Activated CD4-positive, alpha-beta T cell treated with anti-CD3 and anti-CD28 coated beads, Interleukin-2, Interleukin-6, amounts not matched to agents 100 ng/mL and 50 ng/mL, durations not matched to agents 16 hours and 8 hours (primary cell): ENCODE measurements around the gene CCT3.

Source experiments
- DNase-seq: peaks from one replicate; pipeline ENCODE4 v3.0.0-alpha.2; 2020

The CCT3 gene

GRCh38 chr1:156319664-156320063 lies 18.4 kb downstream of the CCT3 start:
- peak; percentile 27 for DNase-seq

DNA sequence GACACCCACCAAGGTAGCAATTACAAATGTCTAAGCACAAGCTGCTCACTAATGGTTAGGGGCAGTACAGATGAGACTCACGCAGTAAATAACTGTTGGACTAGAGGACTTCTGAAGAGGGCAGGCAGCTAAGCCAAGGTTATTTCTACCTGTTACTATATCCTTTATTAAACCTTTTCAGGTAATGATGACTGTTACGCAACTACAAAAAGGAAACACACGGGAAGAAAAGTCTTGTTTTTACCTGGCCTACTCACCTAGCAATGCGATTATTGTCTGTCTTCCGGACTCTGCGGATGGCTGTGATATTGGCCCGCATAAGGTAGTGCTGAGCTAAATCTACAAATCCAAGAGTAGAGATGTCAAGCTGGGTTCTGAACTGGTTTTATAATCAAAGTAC lies 21.2 kb downstream of the CCT3 start:
- no peak for DNase-seq

DNA sequence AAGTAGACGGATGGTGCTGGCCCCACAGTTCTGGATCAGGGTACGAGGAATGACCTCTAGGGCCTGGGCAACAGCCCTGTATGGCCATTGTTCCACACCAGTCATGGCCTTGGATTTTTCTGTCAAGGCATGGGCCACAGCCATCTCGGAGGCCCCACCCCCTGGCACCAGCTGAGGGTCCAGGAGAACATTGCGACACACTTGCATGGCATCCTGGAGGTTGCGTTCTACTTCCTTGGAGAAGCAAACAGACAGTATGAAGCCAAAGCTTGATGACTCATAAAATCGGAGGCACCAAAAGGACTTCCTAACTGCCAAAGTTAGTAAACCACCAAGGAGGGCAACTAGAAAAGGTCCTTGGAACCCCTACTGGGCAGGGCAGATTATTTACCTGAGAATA lies 27.1 kb downstream of the CCT3 start:
- no peak for DNase-seq

DNA sequence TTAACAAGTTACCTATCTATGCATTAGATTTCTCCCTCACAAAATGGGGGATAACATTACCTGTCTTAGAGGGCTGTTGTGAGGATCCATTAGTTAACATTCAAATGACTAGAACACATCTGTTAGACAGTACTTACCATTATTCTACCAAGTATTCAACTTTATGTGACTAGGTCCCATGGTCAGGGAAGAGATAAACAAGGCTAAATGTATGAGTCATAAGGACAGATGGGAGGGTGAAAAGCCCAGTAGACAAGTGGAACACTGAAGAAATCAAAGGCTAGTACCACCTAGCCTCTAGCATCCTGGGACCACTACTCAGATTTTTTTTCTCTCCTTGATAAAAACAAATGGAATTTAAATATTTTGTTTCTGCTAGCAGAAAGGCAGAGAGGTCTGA lies 30.0 kb downstream of the CCT3 start:
- DNase-seq = no peak

DNA sequence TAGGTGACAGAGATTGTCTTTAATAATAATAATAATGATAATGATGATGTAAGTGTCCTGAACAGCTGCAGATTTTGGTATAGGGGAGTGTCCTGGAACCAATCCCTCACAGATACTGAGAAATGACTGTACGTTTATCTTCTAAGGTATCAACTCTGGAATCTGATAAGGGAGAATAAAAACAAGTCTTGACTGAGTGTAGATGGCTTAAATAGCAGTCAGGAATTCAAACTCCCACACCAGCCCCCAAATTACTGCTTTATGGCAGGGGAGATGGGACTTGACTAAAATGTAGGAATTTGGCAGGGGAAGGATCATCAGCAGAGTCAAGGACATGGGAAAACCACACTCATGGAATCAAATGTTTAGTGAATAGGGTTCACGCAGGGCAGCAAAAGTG lies 32.9 kb downstream of the CCT3 start:
- no peak for DNase-seq

DNA sequence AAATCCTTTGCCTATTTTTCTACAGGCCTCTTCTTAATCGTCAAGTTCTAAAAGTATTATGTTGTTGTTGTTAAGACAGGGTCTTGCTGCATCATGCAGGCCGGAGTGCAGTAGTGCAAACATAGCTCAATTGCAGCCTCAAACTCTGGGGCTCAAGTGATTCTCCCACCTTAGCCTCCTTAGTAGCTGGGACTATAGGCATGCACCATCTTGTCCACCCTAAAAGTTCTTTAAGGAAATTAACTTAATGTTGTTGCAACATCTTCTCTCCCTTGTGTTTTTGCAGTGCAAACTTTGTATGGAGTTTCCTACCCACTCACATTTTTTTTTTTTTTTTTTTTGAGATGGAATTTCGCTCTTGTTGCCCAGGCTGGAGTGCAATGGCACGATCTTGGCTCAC lies 34.9 kb downstream of the CCT3 start:
- DNase-seq = no peak

DNA sequence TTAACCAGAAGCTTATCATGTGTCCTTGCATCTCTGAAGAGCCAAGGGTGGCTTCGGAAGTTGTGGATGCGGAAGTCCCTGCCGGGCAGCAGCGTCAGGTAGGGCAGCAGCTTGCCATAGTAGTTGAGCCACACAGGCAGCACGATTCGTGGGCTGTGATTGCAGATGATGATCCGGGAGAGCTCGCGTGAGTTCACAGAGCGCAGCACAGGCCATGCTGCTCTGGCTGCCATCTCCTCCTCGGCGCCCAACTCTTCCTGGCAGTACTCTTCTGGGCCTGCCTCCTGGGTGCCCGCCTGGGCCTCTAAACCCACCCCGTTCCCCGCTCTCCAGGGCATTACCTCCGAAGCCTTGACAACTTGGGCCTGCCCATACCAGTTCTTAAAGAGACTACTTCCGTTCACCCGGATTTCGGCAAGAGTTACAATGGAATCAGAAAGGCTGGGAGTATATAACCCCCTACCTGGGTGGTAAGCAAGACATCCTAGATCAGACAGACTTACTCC lies 39.2 kb downstream of the CCT3 start, which contains the start of gene VHLL:
VHLL (minus strand) TSS at position 456 of the 506 bp plus-strand sequence; CDS start at position 338, 118 bp downstream.
- no peak for DNase-seq

DNA sequence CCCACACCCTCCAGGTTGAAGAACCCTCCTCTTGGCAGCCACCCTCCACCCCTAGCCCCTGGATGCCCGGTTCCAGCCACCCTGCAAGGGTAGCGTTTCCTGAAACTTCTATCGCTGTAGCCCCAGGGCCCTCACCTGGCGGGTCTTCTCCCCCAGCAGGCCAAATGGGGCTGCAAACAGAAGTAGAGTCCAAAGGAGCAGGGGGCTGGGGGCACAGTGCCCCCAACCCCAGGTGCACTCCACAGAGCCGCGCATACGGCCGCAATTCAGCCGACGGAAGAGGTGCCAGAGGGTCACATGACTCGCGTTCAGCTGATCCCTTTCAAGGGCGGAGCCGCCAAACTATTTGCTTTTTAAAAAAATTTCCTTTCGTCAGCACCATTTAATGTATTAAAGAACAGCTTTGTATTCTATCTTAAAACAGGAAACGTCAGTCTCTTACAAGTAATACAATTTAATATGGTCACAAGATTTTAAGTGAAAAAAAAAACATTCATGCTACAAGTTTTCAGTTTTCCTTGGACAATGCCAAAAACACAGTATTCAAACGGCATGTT lies 42.6 kb downstream of the CCT3 start, which contains the start of gene GLMP:
GLMP (minus strand) TSS at position 289 of the 557 bp plus-strand sequence; CDS start at position 255, 34 bp downstream.
- DNase-seq = peak; percentile 67

- no peak for DNase-seq
Measured at GRCh38 chr1:156293895-156294294, 44.2 kb downstream of the CCT3 start.

DNA sequence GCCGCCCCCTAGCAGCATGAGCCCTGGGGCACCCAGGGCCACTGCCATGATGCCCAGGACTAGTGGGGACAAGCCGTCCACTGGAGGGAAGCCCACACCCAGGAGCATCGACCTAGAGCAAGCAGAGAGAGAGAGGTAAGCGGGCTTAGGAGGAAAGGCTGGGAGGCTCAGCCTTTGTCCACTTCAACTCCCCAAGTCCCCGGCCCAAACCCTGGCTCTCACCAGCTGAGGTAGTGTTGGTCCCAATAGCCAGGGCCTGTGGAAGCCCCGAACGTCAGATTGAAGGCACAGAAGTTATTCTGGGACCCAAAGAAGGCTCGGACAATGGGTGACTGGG lies 45.0 kb downstream of the CCT3 start:
- DNase-seq = no peak

DNA sequence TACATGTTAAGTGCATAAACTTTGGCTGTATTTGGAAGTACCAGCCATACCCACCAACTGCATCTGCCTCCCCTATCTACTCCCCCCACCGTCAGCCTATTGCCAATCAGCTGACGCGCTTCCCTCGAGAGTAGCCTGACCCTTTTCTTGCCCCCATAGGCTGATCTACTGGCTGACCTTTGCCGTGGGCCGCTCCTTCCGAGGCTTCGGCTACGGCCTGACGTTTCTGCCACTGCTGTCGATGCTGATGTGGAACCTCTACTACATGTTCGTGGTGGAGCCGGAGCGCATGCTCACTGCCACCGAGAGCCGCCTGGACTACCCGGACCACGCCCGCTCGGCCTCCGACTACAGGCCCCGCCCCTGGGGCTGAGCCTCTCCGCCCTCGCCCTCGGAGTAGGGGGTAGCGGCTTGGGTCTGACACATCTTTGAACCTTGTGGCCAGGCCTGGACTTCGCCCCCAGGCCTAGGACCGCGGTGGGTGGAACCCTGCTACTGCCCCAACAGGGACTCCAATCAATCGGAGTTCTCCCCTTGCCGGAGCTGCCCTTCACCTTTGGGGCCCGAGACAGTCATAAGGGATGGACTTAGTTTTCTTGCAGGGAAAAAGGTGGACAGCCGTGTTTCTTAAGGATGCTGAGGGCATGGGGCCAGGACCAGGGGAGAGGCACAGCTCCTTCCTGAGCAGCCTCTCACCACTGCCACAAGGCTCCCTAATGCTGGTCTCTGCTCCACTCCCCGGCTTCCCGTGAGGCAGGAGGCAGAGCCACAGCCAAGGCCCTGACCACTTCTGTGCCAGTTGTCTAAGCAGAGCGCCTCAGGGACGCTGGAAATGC lies 46.6 kb downstream of the CCT3 start:
- DNase-seq = no peak

- no peak for DNase-seq
Measured at GRCh38 chr1:156289857-156290256, 48.2 kb downstream of the CCT3 start.

- DNase-seq = no peak
Measured at GRCh38 chr1:156286061-156286460, 52.0 kb downstream of the CCT3 start.

DNA sequence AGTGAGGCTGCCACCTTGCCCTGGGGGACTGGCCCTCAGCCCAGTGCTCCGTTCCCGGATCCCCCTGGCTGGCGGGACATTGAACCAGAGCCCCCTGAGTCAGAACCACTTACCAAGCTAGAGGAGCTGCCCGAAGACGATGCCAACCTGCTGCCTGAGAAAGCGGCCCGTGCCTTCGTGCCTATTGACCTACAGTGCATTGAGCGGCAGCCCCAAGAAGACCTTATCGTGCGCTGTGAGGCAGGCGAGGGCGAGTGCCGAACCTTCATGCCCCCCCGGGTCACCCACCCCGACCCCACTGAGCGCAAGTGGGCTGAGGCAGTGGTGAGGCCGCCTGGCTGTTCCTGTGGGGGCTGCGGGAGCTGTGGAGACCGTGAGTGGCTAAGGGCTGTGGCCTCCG lies 52.7 kb downstream of the CCT3 start:
- DNase-seq = no peak

DNA sequence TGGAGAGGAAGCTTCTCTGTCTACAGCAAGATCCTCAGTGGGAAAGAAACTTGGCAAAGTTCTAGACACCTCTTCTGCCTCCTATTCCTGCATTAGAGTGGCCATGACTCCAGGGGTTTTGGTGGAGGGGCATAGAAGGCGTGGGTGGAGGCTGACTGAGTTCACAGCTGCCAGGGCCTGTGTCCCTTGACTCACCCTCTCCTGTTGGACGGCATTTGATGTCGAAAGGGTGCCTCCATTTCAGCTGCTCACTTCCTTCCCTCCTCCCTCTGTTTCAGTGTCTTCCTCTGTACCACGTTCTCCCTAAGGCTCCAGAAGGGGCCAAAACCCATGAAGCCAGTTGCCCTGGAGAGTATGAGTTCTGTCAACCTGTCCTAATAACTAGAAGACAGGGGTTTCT lies 53.3 kb downstream of the CCT3 start:
- DNase-seq = no peak

GRCh38 chr1:156284112-156284511 lies 54.0 kb downstream of the CCT3 start, which contains the start of gene TMEM79:
TSS of gene TMEM79 (plus strand) at chr1:156284325. CDS start at chr1:156285227, 902 bp downstream.
- DNase-seq = no peak

- no peak for DNase-seq
Measured at GRCh38 chr1:156283521-156283920, 54.6 kb downstream of the CCT3 start.

DNA sequence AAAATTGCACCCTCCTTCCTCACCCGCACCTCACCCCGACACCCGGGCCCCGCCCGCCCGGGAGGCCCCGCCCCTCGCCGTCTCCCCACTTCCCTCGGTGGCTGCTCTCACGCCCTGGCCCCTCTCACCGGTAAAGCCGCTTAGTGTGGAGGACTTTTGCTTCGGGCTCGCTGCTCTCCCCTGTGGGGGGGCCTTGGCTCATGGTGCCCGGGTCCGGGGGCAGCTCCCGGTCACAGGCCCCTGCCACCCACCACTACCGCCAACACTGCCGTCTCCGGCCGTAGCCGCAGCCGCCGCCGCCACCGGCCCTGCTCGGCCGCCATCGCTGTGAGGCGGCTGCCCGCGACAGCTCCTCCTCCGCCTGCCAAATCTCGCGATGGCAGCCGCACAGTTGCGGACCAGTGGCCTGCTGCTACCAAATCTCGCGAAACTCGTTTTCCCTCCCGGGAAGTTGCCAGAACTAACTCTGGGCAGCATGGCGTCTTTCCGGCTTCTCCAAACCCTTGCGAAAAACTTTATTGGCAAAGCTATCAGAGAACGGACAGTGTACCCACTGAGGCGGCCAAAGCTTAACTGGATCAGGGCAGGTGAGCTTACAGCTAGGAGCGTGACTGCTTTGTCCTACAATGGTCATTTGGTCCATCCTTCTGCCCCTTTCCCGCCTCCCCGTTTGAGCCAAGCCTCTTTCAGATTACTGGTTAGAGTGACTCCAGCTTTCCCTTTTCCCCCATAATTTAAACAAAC lies 55.4 kb downstream of the CCT3 start, which contains the start of gene SMG5:
SMG5 (minus strand) TSS at position 347 of the 744 bp plus-strand sequence; CDS start at position 202, 145 bp downstream.
- DNase-seq = peak; percentile 99

DNA sequence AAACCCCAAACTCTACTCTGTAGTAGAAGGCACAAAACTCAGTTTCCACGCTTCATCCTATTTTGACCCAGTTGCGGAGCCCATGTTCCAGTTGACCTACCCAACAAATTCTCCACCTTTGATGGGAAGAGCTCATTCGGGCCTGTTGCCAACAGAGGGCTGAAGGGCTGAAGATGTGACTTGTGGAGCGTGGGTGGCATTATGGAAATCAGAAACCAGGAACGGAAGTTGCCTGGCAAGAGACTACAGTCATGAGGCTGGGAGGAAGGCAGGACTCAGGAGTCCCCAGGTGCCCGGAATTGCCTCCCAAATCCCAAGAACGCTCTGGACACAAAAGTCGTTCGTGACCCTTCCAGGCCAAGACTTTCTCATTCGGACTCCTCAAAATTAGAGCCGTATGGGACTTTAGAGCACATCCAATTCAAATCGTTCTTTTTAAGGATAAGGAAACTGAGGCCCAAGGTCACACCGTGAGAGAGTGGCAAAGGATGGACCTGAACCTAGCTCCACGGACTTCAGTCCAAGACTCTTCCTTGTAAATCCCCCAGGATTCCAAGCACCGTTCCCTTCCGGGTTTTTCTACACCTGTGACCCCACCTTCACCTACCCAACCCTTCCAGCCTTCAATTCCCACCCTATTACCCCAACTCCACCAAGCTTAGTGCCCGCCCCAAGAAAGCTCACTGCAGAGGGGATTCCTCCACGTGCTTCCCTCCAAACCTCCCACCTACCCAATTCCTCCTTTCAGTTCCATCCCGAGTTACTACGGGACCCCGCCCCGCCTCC lies 56.2 kb downstream of the CCT3 start:
- DNase-seq = peak; percentile 46

DNA sequence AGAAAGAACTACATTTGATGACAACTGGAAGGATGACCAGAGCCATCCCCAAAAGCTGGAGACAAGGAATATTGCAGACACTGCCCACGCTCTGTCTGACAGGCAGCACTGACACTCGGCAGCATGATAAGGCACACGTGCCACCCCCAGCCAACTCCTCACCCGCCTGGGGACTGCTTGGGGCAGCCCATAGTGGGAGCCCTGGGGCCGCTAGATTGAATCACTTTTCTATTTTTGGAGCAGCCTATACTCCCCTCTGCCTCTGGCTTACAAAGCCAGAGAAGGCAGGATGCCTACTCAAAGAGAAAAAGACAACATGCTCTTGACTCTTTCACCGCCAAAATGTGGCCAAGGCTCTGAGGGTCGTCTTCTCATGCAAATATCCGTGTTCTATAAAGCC lies 56.8 kb downstream of the CCT3 start:
- peak; percentile 68 for DNase-seq

DNA sequence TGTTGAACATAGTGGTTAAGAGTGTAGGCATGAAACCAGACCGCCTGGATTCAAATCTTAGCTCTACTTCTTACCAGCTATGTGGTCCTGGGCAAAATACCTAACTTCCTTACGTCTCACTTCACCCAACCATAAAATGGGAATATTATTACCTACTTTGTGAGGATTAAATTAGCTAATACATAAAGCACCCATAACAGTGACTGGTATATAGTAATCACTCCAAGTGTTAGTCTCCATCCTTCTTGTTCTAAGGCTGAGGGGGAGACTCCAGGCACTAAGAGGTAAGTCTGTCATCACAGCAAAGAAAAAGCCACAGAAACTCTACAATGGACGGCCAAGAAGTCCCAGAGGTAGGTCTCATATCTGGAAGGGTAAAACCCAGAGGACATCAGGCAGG lies 58.3 kb downstream of the CCT3 start:
- DNase-seq = no peak

DNA sequence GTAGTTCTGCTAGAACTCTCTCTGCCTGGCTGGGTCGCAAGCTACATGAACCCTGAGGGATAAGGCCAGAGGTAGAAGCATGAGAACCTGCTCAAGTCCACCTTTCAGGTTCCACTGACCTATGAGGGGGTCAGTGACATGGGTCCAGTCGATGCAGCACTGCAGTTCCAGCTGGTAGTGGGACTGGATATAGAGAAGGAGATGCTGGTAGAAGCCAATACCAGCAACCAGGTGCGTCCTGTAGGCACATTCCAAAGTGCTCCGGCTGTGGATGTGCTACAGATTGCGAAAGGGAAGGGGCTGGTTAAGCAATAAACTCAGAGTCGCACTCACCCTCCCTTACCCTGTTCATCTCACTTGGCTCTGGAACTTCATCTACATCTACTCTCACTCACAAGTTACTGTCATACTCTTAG lies 61.1 kb downstream of the CCT3 start:
- DNase-seq = no peak

- no peak for DNase-seq
Measured at GRCh38 chr1:156276532-156276931, 61.6 kb downstream of the CCT3 start.
